ENCODE measurements around the gene KRTAP9-7.

The KRTAP9-7 gene

GRCh38 chr17:41308251-41308917 lies 32.9 kb downstream of the KRTAP9-7 start:
- H3K4me3 ChIP-seq (ENCODE audit: low read depth, low read length): no peak overlapping the region
- no peak overlapping the region for H3K9ac ChIP-seq
- no peaks in the 10 kb centered on the region for H3K36me3 ChIP-seq (ENCODE audit: control insufficient read depth, insufficient read depth, low read length)
- no peaks in the 10 kb centered on the region for H3K79me2 ChIP-seq
- no peak overlapping the region for H2AFZ ChIP-seq
- H3K27me3 ChIP-seq (ENCODE audit: control insufficient read depth, insufficient read depth, low read length): no peaks in the 10 kb centered on the region
- H3K27ac ChIP-seq: no peak overlapping the region
- no peaks in the 10 kb centered on the region for H3K9me3 ChIP-seq (ENCODE audit: control insufficient read depth, low read length)
- TF ChIP-seq, protein P1, sequence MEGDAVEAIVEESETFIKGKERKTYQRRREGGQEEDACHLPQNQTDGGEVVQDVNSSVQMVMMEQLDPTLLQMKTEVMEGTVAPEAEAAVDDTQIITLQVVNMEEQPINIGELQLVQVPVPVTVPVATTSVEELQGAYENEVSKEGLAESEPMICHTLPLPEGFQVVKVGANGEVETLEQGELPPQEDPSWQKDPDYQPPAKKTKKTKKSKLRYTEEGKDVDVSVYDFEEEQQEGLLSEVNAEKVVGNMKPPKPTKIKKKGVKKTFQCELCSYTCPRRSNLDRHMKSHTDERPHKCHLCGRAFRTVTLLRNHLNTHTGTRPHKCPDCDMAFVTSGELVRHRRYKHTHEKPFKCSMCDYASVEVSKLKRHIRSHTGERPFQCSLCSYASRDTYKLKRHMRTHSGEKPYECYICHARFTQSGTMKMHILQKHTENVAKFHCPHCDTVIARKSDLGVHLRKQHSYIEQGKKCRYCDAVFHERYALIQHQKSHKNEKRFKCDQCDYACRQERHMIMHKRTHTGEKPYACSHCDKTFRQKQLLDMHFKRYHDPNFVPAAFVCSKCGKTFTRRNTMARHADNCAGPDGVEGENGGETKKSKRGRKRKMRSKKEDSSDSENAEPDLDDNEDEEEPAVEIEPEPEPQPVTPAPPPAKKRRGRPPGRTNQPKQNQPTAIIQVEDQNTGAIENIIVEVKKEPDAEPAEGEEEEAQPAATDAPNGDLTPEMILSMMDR (IDR thresholded peaks at IDR 0.05): no peak
- no peaks in the 10 kb centered on the region for H3K4me1 ChIP-seq
- H3K4me2 ChIP-seq (ENCODE audit: low read length): no peak overlapping the region

DNA sequence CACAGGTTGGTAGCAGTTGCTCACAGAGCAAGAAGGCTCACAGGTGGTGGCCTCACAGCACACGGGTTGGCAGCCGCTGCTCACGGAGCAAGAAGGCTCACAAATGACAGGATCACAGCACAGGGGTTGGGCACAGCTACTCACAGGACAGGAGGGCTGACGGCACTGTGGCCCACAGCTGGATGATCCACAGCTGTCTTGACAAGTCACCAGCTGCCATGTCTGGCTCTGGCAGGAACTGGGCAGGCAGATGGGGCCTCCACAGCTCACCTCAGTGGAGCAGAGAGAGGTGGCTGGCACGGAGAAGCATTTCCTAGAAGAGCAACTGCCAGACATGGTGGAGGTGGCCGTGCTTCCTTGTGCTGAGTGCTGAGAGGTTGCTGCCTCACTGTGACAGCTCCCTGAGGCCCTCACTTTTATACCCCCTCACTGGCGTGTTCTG lies 33.4 kb downstream of the KRTAP9-7 start, which contains the start of gene KRTAP16-1:
Gene KRTAP16-1, minus strand, starts transcription at position 392 of the 442 bp plus-strand sequence. Its CDS starts 56 bp downstream, at position 336.
- H3K79me2 ChIP-seq: no peaks in the 10 kb centered on the region
- no peak within 1 kb of the TSS for H3K4me2 ChIP-seq (ENCODE audit: low read length)
- no peaks in the 10 kb centered on the region for H3K9me3 ChIP-seq (ENCODE audit: control insufficient read depth, low read length)
- TF ChIP-seq, protein P1 (IDR thresholded peaks at IDR 0.05): no peak
- no peak within 1 kb of the TSS for H3K4me3 ChIP-seq (ENCODE audit: low read depth, low read length)
- no peak within 1 kb of the TSS for H3K9ac ChIP-seq
- no peak within 1 kb of the TSS for H2AFZ ChIP-seq
- no peaks in the 10 kb centered on the region for H3K27me3 ChIP-seq (ENCODE audit: control insufficient read depth, insufficient read depth, low read length)
- no peaks in the 10 kb centered on the region for H3K4me1 ChIP-seq
- no peaks in the 10 kb centered on the region for H3K36me3 ChIP-seq (ENCODE audit: control insufficient read depth, insufficient read depth, low read length)
- no peak within 1 kb of the TSS for H3K27ac ChIP-seq

GRCh38 chr17:41311111-41311510 lies 35.6 kb downstream of the KRTAP9-7 start:
- H3K4me2 ChIP-seq (ENCODE audit: low read length): no peak overlapping the region
- H3K9me3 ChIP-seq (ENCODE audit: control insufficient read depth, low read length): no peaks in the 10 kb centered on the region
- H3K36me3 ChIP-seq (ENCODE audit: control insufficient read depth, insufficient read depth, low read length): no peaks in the 10 kb centered on the region
- H3K4me3 ChIP-seq (ENCODE audit: low read depth, low read length): no peak overlapping the region
- no peak overlapping the region for H3K27ac ChIP-seq
- H3K4me1 ChIP-seq: no peaks in the 10 kb centered on the region
- H3K9ac ChIP-seq: no peak overlapping the region
- no peaks in the 10 kb centered on the region for H3K79me2 ChIP-seq
- H2AFZ ChIP-seq: no peak overlapping the region
- no peaks in the 10 kb centered on the region for H3K27me3 ChIP-seq (ENCODE audit: control insufficient read depth, insufficient read depth, low read length)
- TF ChIP-seq, protein P1 (IDR thresholded peaks at IDR 0.05): no peak

DNA sequence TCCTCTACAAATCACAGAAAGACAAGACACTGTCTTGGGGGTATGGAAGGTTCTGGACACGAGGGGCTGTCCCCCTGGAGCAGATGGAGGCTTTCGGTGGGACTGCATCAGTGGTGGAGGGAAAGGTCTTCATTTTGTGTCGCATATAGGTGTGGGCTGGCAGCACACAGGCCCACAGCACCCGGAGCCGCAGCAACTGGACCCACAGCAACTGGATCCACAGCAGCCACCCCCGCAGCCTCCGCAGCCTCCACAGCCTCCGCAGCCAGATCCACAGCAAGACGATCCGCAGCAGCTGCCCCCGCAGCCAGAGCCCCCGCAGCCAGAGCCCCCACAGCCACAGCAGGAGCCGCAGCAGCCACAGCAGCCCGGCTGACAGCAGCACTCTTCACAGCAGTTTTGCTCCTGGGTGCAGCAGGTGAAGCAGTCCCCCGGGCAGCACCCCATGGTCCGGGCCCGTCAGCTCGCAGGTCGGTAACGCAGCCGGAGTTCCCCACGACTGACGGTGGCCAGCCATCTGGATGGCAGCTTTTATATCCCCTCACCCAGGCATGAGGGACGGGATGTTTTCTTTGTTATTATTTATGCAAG lies 39.8 kb downstream of the KRTAP9-7 start, which contains the start of gene KRTAP17-1:
Gene KRTAP17-1, minus strand, starts transcription at position 507 of the 591 bp plus-strand sequence. Its CDS starts 60 bp downstream, at position 447.
- no peak within 1 kb of the TSS for H3K4me3 ChIP-seq (ENCODE audit: low read depth, low read length)
- TF ChIP-seq, protein P1 (IDR thresholded peaks at IDR 0.05): no peak
- no peak within 1 kb of the TSS for H3K9ac ChIP-seq
- H3K4me2 ChIP-seq (ENCODE audit: low read length): no peak within 1 kb of the TSS
- H2AFZ ChIP-seq: no peak within 1 kb of the TSS
- H3K9me3 ChIP-seq (ENCODE audit: control insufficient read depth, low read length): no peaks in the 10 kb centered on the region
- no peaks in the 10 kb centered on the region for H3K27me3 ChIP-seq (ENCODE audit: control insufficient read depth, insufficient read depth, low read length)
- no peaks in the 10 kb centered on the region for H3K36me3 ChIP-seq (ENCODE audit: control insufficient read depth, insufficient read depth, low read length)
- H3K27ac ChIP-seq: no peak within 1 kb of the TSS
- no peaks in the 10 kb centered on the region for H3K4me1 ChIP-seq
- H3K79me2 ChIP-seq: no peaks in the 10 kb centered on the region

All from parathyroid adenoma (tissue), 2 donors.